ENCODE measurements around the gene STXBP6.

The STXBP6 gene

DNA sequence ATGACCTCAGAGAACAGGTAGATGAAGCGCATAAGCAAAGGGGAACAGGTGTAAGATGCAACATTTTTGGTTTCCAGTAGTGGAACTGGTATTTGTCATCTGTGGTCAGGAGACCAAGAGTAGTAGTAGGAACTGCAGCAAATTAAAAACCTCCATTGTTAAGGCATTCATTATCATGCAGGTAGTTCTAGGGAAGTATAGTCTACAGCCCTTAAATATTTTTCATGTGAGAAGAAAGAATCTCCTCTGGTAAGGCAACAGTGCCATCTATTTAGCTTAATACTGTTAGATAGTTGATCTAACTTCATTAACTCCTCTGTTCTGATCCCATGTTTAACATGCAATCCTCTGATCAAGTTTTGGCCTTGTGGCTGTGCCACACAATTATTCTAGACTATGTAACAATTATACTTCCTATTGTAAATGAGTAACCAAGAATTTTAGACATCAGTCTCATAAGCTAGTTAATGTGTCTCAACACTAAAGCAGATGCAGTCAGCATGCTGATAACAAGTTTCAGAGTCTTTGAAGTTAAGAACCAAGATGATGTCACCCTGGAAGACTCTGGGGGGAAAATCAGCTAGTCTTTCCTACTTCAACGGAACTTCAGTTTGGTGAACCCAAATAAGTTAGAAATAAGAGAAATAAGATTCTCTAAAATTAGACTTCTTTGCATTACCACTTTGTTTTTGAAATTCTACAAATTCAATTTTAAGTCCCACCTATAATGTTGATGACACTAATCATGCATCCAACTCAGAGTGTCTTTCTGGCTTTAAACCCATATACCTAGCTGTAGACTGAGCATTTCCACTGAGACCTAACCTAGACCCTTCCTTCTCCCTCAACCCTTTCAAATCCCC, 70.9 kb downstream of the STXBP6 start:
- Histone ChIP-seq H3K4me3 (ENCODE audit: low read length) (no peak overlapping the region), H3K4me1 (ENCODE audit: control insufficient read depth, low read depth, low read length) (no peaks in the 10 kb centered on the region), H3K9me3 (ENCODE audit: control insufficient read depth, low read depth, low read length) (no peaks in the 10 kb centered on the region), H3K27ac (ENCODE audit: low read length) (no peak overlapping the region), H3K27me3 (ENCODE audit: control insufficient read depth, insufficient read depth, low read length) (no peaks in the 10 kb centered on the region), H3K9ac (ENCODE audit: low read length) (no peak overlapping the region), H3K36me3 (ENCODE audit: control insufficient read depth, low read depth, low read length) (no peaks in the 10 kb centered on the region)

DNA sequence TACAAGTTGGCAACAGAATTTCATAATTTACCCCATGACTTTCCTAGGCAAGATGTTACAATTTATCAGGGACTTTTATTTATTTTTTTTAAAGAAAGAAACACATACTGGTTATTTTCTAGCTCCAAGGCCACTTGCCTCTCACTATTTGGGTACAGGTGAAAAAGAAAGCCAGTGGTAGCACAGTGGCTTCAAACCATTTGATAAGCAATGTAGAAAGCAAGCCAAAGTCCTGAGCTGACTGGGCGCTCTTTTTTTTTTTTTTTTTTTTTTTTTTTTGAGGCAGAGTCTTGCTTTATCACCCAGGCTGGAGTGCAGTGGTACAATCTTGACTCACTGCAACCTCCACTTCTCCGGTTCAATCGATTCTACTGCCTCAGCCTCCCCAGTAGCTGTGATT, 73.3 kb downstream of the STXBP6 start:
- Histone ChIP-seq H3K9ac (ENCODE audit: low read length) (no peak overlapping the region), H3K4me3 (ENCODE audit: low read length) (no peak overlapping the region), H3K27ac (ENCODE audit: low read length) (no peak overlapping the region), H3K36me3 (ENCODE audit: control insufficient read depth, low read depth, low read length) (no peaks in the 10 kb centered on the region), H3K9me3 (ENCODE audit: control insufficient read depth, low read depth, low read length) (no peaks in the 10 kb centered on the region), H3K27me3 (ENCODE audit: control insufficient read depth, insufficient read depth, low read length) (no peaks in the 10 kb centered on the region), H3K4me1 (ENCODE audit: control insufficient read depth, low read depth, low read length) (no peaks in the 10 kb centered on the region)

DNA sequence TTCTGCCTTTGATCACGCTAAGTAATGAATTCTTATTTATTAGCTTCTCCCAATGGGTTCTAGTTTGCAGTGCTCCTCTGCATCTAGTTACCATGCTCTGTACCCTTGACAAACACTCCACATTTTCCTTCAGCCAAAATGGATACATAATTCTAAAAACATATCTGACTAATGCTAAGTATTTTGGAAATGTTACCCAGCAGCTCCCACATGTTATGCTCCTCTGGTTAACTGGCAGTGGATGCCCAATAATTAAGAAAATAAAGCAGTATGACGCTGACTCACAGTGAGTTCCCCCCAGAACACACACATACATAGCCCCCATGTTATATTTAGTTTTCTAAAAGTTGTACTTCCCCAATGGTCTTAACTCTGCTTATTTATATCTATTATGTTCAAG, 74.6 kb downstream of the STXBP6 start:
- H3K9ac ChIP-seq (ENCODE audit: low read length): no peak overlapping the region
- H3K27ac ChIP-seq (ENCODE audit: low read length): no peak overlapping the region
- no peaks in the 10 kb centered on the region for H3K27me3 ChIP-seq (ENCODE audit: control insufficient read depth, insufficient read depth, low read length)
- no peaks in the 10 kb centered on the region for H3K36me3 ChIP-seq (ENCODE audit: control insufficient read depth, low read depth, low read length)
- no peaks in the 10 kb centered on the region for H3K4me1 ChIP-seq (ENCODE audit: control insufficient read depth, low read depth, low read length)
- H3K9me3 ChIP-seq (ENCODE audit: control insufficient read depth, low read depth, low read length): no peaks in the 10 kb centered on the region
- H3K4me3 ChIP-seq (ENCODE audit: low read length): no peak overlapping the region

DNA sequence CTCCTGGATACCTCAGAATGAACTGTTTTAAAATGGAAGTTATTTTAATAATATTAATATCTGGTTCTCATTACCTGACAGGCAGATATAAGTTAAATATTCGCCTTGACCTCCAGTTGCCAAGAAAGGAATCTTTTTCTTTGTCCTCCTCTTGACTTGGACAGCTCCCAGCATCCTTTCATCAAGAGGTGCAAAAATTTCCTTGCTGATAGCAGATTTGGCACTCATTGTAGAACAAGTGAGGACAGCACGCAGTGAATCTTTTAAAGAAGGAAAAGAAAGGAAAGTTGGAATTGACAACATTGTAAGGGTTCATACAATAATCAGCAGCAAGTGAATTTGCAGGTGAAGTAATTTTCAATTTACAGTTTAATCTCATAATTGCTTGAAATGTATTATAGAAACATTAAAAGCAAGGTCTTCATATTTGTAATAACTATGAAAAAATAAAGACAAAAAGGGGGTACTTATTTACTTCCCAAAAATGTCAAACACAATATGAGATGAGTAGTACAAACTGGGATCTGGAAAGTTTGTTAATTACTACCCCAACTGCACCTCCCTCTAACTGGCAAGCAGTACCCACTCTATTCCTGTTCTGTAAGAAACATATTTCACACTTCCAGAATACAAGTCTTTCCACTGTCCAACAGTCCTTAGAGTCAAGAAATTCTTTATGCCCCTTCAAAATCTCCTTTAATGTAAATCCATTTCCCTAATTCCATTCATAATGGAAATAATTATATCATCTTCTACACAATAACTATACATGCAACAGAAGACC, 75.2 kb downstream of the STXBP6 start:
- no peaks in the 10 kb centered on the region for H3K9me3 ChIP-seq (ENCODE audit: control insufficient read depth, low read depth, low read length)
- H3K9ac ChIP-seq (ENCODE audit: low read length): no peak overlapping the region
- no peak overlapping the region for H3K27ac ChIP-seq (ENCODE audit: low read length)
- no peaks in the 10 kb centered on the region for H3K4me1 ChIP-seq (ENCODE audit: control insufficient read depth, low read depth, low read length)
- H3K36me3 ChIP-seq (ENCODE audit: control insufficient read depth, low read depth, low read length): no peaks in the 10 kb centered on the region
- H3K27me3 ChIP-seq (ENCODE audit: control insufficient read depth, insufficient read depth, low read length): no peaks in the 10 kb centered on the region
- no peak overlapping the region for H3K4me3 ChIP-seq (ENCODE audit: low read length)

DNA sequence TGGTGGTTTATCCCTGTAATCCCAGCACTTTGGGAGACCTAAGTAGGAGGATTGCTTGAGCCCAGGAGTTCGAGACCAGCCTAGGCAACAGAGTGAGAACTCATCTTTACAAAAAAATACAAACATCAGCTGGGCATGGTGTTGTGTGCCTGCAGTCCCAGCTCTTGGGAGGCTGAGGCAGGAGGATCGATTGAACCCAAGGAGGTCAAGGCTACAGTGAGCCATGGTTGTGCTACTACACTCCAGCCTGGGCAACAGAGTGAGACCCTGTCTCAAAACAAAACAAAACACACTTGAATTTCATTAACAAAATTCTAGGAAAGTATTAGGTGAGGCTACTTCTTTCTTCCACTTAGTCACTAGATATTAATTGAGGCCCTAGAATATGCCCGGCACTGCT, 77.1 kb downstream of the STXBP6 start:
- no peak overlapping the region for H3K9ac ChIP-seq (ENCODE audit: low read length)
- no peaks in the 10 kb centered on the region for H3K27me3 ChIP-seq (ENCODE audit: control insufficient read depth, insufficient read depth, low read length)

DNA sequence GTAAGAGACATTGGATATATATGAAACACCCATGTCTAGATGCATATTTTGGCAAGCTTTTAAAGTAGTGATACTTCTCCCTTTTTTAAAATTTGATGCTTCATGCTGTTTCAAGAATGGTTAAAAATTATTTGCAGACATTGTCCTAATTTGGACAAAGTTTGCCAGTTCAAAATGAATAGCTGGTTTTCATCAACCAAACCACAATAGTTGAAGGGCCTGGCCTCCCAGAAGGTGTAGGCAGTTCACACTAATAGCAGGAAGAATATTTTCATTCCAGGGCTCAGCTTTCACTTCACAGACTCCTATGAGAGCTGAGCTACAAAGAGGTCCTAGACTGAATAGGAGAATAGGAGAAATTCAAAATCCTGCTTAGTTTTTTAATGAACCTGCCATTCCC, 78.7 kb downstream of the STXBP6 start:
- no peak overlapping the region for H3K4me3 ChIP-seq (ENCODE audit: low read length)
- H3K27ac ChIP-seq (ENCODE audit: low read length): no peak overlapping the region
- no peaks in the 10 kb centered on the region for H3K9me3 ChIP-seq (ENCODE audit: control insufficient read depth, low read depth, low read length)
- no peaks in the 10 kb centered on the region for H3K4me1 ChIP-seq (ENCODE audit: control insufficient read depth, low read depth, low read length)
- no peak overlapping the region for H3K9ac ChIP-seq (ENCODE audit: low read length)
- no peaks in the 10 kb centered on the region for H3K27me3 ChIP-seq (ENCODE audit: control insufficient read depth, insufficient read depth, low read length)
- H3K36me3 ChIP-seq (ENCODE audit: control insufficient read depth, low read depth, low read length): no peaks in the 10 kb centered on the region

More for the DNA sequence above, 77.1 kb downstream of the STXBP6 start:
- Histone ChIP-seq H3K4me3 (ENCODE audit: low read length) (no peak overlapping the region), H3K27ac (ENCODE audit: low read length) (no peak overlapping the region), H3K4me1 (ENCODE audit: control insufficient read depth, low read depth, low read length) (no peaks in the 10 kb centered on the region), H3K36me3 (ENCODE audit: control insufficient read depth, low read depth, low read length) (no peaks in the 10 kb centered on the region), H3K9me3 (ENCODE audit: control insufficient read depth, low read depth, low read length) (no peaks in the 10 kb centered on the region)

DNA sequence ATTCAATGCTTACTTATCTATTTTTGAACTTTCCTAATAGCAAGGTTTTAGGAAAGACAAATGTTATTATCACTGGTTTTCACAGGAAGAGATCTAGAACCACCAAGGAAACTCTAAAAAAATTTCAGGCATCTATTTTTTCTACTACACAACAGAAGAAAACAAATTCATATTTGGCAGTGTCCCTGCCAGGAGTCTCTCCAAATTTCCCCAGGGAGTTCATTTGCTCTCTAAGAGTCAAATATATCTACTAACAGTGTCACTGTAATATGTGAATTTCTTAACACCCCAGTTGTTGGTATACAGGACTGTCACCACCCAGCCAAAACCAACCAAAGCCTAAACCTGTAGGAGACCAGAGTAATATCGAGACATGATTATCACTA, 83.4 kb downstream of the STXBP6 start:
- no peaks in the 10 kb centered on the region for H3K27me3 ChIP-seq (ENCODE audit: control insufficient read depth, insufficient read depth, low read length)
- no peaks in the 10 kb centered on the region for H3K4me1 ChIP-seq (ENCODE audit: control insufficient read depth, low read depth, low read length)
- no peak overlapping the region for H3K9ac ChIP-seq (ENCODE audit: low read length)
- no peak overlapping the region for H3K4me3 ChIP-seq (ENCODE audit: low read length)
- no peak overlapping the region for H3K27ac ChIP-seq (ENCODE audit: low read length)
- H3K36me3 ChIP-seq (ENCODE audit: control insufficient read depth, low read depth, low read length): no peaks in the 10 kb centered on the region
- H3K9me3 ChIP-seq (ENCODE audit: control insufficient read depth, low read depth, low read length): no peaks in the 10 kb centered on the region

DNA sequence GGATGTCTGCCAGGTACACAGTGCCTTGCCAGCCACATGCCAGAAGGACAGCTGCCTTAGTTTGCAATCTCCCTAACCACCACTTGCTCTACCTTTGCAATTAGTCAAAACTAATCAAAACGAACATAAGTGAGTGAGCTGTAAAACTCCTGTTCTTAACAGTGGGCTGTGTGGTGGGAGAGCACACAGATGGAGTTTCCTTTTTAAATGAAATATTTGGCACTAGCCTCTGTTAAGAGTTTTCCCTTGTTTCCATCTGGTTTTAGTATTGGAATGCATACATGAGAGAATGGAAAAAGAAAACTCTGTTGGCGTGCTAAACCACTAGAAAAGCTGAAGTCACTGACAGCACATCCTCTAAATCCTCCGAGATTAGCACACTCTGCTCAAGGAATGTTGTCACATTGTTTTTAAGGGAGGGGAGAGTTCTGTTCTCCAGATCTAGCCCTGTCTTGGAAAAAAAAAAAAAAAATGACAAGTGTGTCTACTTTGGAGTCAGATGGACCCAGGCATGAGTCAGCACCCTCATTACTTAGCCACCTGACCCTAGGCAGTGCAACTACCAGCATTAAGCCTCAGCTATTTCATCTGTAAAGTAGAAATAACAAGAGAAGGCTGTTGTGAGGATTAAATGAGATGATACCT, 83.9 kb downstream of the STXBP6 start:
- no peaks in the 10 kb centered on the region for H3K4me1 ChIP-seq (ENCODE audit: control insufficient read depth, low read depth, low read length)
- no peak overlapping the region for H3K4me3 ChIP-seq (ENCODE audit: low read length)
- no peaks in the 10 kb centered on the region for H3K36me3 ChIP-seq (ENCODE audit: control insufficient read depth, low read depth, low read length)
- no peak overlapping the region for H3K27ac ChIP-seq (ENCODE audit: low read length)
- H3K9me3 ChIP-seq (ENCODE audit: control insufficient read depth, low read depth, low read length): no peaks in the 10 kb centered on the region
- H3K9ac ChIP-seq (ENCODE audit: low read length): no peak overlapping the region
- H3K27me3 ChIP-seq (ENCODE audit: control insufficient read depth, insufficient read depth, low read length): no peaks in the 10 kb centered on the region

DNA sequence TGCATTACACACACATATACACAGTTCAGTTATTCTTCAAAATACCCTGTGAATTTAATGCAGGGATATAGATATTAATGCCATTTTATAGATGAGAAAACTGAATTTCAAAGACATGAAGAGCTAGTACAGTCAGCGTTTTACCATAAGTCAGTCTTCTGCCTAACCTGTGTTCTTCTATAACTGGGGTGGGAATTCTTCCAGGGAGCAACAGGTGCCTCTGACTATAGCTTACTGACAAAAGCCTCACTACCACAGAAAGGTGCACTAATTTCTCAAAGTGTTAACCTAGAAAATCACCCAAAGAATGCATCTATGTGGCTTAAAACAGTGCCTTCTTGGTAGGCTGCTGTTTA, 84.4 kb downstream of the STXBP6 start:
- H3K9ac ChIP-seq (ENCODE audit: low read length): no peak overlapping the region
- no peaks in the 10 kb centered on the region for H3K4me1 ChIP-seq (ENCODE audit: control insufficient read depth, low read depth, low read length)
- no peaks in the 10 kb centered on the region for H3K36me3 ChIP-seq (ENCODE audit: control insufficient read depth, low read depth, low read length)
- no peaks in the 10 kb centered on the region for H3K9me3 ChIP-seq (ENCODE audit: control insufficient read depth, low read depth, low read length)
- H3K27ac ChIP-seq (ENCODE audit: low read length): no peak overlapping the region
- no peaks in the 10 kb centered on the region for H3K27me3 ChIP-seq (ENCODE audit: control insufficient read depth, insufficient read depth, low read length)
- H3K4me3 ChIP-seq (ENCODE audit: low read length): no peak overlapping the region

DNA sequence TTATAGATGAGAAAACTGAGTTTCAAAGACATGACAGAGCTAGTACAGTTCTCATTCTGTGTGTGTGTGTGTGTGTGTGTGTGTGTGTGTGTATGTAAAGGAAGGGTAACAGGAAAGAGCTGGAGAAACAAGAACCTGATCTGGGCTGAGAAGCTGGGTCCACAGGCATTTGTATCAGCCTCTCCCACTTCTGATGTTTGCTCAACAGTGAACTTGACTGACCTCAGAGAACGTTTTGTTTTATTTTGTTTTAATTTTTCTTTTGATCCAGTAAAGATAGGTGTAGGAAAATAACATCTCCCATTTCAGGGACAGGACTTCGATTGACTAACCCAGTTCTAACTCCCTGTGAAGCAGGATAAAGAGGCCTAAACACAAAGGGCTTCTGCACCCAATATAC, 85.4 kb downstream of the STXBP6 start:
- no peaks in the 10 kb centered on the region for H3K4me1 ChIP-seq (ENCODE audit: control insufficient read depth, low read depth, low read length)
- H3K9ac ChIP-seq (ENCODE audit: low read length): no peak overlapping the region
- no peak overlapping the region for H3K27ac ChIP-seq (ENCODE audit: low read length)
- no peaks in the 10 kb centered on the region for H3K27me3 ChIP-seq (ENCODE audit: control insufficient read depth, insufficient read depth, low read length)
- no peaks in the 10 kb centered on the region for H3K9me3 ChIP-seq (ENCODE audit: control insufficient read depth, low read depth, low read length)
- no peaks in the 10 kb centered on the region for H3K36me3 ChIP-seq (ENCODE audit: control insufficient read depth, low read depth, low read length)
- no peak overlapping the region for H3K4me3 ChIP-seq (ENCODE audit: low read length)

DNA sequence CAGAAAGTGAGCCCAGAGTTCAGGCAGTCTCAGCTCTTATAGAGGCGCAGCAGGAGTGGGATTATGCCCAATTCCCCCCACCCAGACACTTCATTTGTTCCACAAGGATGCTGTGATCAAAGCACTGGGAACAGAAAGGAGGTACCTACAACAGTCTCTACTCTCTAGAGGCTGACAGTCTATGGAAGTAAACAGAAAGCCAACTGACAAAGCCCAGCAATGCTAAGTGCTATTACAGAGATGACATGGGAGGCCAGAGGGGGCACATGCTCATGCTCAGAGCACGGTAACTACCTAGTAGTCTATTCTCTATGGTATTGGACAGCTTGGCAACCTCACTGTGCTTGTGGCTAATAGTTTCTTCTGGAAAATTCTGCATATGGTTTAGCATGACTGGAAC, 85.9 kb downstream of the STXBP6 start:
- Histone ChIP-seq H3K27ac (ENCODE audit: low read length) (no peak overlapping the region), H3K9ac (ENCODE audit: low read length) (no peak overlapping the region), H3K36me3 (ENCODE audit: control insufficient read depth, low read depth, low read length) (no peaks in the 10 kb centered on the region), H3K4me1 (ENCODE audit: control insufficient read depth, low read depth, low read length) (no peaks in the 10 kb centered on the region), H3K4me3 (ENCODE audit: low read length) (no peak overlapping the region), H3K9me3 (ENCODE audit: control insufficient read depth, low read depth, low read length) (no peaks in the 10 kb centered on the region), H3K27me3 (ENCODE audit: control insufficient read depth, insufficient read depth, low read length) (no peaks in the 10 kb centered on the region)
